HL-60 (cell line): Measurements from ENCODE around the gene KMT5B.

Source experiments
- DNase-seq, 2 experiments: peaks; one replicate each; pipeline ENCODE4 v3.0.0-alpha.2; 2010 to 2020; ENCODE audit warnings: low read depth in 1 of 2, low spot score in 1 of 2
- H3K27ac ChIP-seq: fragments of 250-450 bp; sonication (Bioruptor Pico); replicated peaks from 2 replicates; pipeline ENCODE4 v1.5.1; 2020; ENCODE audit warnings: mild to moderate bottlenecking, moderate library complexity
- H3K27me3 ChIP-seq: fragments of 250-450 bp; sonication (Bioruptor Pico); 2 replicates; pipeline ENCODE4 v1.5.1; 2021; ENCODE audit warnings: mild to moderate bottlenecking, moderate library complexity; ENCODE audit not compliant: insufficient read depth, poor library complexity, severe bottlenecking
- H3K4me3 ChIP-seq: replicated peaks from 2 replicates; pipeline ENCODE4 v1.5.1; 2011; ENCODE audit warnings: mild to moderate bottlenecking, control low read depth, low read length; ENCODE audit not compliant: insufficient read depth
- GABPA ChIP-seq: IDR thresholded peaks from 2 replicates; pipeline ENCODE4 v1.6.1; 2012; ENCODE audit warnings: low read depth
- POLR2AphosphoS5 ChIP-seq: IDR thresholded peaks from 2 replicates; pipeline ENCODE4 v1.6.1; 2012; ENCODE audit warnings: low read depth
- SPI1 ChIP-seq: IDR thresholded peaks from 2 replicates; pipeline ENCODE4 v1.6.1; 2012; ENCODE audit warnings: low read depth, mild to moderate bottlenecking, borderline replicate concordance
- TF ChIP-seq, protein P1 (sequence below): IDR thresholded peaks from one replicate; pipeline ENCODE4 v1.5.1; 2011; ENCODE audit warnings: low read length, control low read depth, inconsistent platforms; ENCODE audit not compliant: insufficient read depth
- TF ChIP-seq, protein P2 (sequence below): IDR thresholded peaks from 2 replicates; pipeline ENCODE4 v1.6.1; 2012; ENCODE audit warnings: low read depth; ENCODE audit not compliant: insufficient replicate concordance

Gene KMT5B

DNA sequence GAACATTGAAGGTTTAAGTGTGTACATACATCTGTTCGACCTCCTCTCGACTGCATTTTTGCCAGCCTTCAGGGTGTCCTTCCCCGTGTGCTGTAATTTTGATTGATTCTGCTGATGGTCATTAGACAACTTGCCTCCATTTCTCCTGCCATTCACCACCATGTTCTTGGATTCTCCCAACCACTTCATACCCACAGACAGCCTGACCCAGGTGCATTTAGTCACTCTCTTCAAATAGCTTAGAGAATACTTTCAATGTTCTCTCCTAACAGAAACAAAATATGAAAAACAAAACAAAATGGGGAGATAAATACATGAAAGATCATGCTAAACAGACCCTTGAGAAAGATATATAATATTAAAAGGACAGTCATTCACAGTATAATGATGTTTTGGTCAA, 23.2 kb downstream of the KMT5B start:
- no peak overlapping the region for H3K4me3 ChIP-seq
- TF ChIP-seq, protein P1, sequence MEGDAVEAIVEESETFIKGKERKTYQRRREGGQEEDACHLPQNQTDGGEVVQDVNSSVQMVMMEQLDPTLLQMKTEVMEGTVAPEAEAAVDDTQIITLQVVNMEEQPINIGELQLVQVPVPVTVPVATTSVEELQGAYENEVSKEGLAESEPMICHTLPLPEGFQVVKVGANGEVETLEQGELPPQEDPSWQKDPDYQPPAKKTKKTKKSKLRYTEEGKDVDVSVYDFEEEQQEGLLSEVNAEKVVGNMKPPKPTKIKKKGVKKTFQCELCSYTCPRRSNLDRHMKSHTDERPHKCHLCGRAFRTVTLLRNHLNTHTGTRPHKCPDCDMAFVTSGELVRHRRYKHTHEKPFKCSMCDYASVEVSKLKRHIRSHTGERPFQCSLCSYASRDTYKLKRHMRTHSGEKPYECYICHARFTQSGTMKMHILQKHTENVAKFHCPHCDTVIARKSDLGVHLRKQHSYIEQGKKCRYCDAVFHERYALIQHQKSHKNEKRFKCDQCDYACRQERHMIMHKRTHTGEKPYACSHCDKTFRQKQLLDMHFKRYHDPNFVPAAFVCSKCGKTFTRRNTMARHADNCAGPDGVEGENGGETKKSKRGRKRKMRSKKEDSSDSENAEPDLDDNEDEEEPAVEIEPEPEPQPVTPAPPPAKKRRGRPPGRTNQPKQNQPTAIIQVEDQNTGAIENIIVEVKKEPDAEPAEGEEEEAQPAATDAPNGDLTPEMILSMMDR, result no peak
- TF ChIP-seq, protein P2, sequence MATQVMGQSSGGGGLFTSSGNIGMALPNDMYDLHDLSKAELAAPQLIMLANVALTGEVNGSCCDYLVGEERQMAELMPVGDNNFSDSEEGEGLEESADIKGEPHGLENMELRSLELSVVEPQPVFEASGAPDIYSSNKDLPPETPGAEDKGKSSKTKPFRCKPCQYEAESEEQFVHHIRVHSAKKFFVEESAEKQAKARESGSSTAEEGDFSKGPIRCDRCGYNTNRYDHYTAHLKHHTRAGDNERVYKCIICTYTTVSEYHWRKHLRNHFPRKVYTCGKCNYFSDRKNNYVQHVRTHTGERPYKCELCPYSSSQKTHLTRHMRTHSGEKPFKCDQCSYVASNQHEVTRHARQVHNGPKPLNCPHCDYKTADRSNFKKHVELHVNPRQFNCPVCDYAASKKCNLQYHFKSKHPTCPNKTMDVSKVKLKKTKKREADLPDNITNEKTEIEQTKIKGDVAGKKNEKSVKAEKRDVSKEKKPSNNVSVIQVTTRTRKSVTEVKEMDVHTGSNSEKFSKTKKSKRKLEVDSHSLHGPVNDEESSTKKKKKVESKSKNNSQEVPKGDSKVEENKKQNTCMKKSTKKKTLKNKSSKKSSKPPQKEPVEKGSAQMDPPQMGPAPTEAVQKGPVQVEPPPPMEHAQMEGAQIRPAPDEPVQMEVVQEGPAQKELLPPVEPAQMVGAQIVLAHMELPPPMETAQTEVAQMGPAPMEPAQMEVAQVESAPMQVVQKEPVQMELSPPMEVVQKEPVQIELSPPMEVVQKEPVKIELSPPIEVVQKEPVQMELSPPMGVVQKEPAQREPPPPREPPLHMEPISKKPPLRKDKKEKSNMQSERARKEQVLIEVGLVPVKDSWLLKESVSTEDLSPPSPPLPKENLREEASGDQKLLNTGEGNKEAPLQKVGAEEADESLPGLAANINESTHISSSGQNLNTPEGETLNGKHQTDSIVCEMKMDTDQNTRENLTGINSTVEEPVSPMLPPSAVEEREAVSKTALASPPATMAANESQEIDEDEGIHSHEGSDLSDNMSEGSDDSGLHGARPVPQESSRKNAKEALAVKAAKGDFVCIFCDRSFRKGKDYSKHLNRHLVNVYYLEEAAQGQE, result no peak
- TF ChIP-seq SPI1 (no peak), POLR2AphosphoS5 (no peak), GABPA (no peak)
- no peaks in the 10 kb centered on the region for H3K27me3 ChIP-seq
- no peak overlapping the region for H3K27ac ChIP-seq
- no peak for DNase-seq

DNA sequence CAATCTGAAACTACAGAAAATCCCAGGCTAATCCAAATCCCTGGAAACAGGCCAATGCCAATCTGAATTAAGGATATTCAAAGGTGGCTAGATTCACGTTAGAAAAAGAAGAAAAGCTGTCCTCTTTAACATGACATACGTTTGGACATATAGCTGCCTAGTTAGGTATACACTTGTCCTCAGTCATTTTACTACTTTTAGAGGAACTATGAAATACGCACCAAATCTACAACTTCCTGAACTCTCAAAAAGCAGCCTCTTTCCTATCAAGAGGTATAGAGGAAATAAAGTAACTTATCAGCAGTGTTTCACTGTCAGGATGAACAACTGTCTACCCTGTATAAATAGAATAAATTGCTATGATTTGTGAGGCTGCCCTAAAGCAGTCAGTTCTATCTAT, 24.0 kb downstream of the KMT5B start:
- H3K27ac ChIP-seq, result no peak overlapping the region
- TF ChIP-seq SPI1, result no peak
- TF ChIP-seq GABPA, result no peak
- TF ChIP-seq, protein P1, result no peak
- no peak for TF ChIP-seq POLR2AphosphoS5
- TF ChIP-seq, protein P2, result no peak
- no peak overlapping the region for H3K4me3 ChIP-seq
- DNase-seq, result no peak
- no peaks in the 10 kb centered on the region for H3K27me3 ChIP-seq

DNA sequence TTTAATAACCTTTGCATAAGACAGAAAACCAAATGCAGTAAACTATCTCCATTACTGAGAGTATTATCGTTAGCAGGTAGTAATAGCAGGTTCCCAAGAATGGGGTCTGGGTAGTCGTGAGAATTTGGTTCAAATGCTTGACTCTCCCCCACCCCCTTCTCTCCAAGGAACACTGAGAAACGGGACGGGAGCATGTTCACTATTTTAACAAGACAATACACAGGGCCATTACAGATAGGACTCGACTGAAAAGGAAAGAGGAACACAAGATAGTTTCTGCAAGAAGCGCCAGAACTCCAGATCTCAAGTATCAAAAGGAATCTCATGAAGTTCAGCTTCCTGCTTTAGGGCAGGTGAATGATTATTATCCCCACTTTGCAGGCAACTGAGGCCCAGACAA, 27.0 kb downstream of the KMT5B start:
- Histone ChIP-seq H3K27ac (no peak overlapping the region), H3K4me3 (no peak overlapping the region), H3K27me3 (no peaks in the 10 kb centered on the region)
- no peak for TF ChIP-seq GABPA
- no peak for DNase-seq

DNA sequence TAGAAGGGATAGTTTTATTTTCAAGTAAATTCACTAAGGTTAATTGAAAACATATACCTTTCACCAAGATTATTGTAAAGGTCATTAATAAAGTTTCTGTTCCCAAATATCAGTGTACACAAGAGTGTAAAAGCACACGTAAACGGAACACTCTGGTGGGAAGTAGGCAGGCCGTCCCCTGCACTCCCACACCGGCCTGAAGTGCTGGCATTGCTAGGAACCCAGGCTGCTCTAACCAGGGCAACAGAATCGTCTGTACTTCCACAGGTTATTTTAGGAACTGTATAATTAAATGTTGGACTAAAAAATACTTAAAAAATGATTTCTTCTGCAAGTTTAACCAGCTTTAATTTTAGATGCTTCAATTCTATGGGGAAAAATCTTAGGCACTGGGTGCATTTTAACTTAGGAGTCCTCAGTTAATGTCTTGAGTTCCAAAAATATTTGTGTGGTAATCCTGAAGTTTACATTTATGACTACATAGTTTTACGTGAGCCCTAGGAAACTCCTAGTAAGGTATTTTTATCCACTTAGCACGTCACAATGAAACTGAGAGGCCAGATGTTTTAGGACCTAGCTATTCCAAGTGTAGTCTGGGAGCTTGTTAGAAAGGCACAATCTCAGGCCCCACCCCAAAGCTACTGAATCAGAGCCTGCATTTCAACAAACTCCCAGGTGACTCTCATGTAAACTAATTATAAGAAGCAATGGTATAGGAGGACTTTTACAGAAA, 31.2 kb downstream of the KMT5B start:
- Histone ChIP-seq H3K27ac (no peak overlapping the region), H3K4me3 (no peak overlapping the region), H3K27me3 (no peaks in the 10 kb centered on the region)
- DNase-seq, result no peak
- TF ChIP-seq POLR2AphosphoS5 (no peak), SPI1 (no peak), GABPA (no peak)
- TF ChIP-seq, protein P2, result no peak
- TF ChIP-seq, protein P1, result no peak
